Calu3 (cell line): ENCODE measurements around the gene PCDHB16. TPM values are rescaled to one million over a fixed set of nuclear protein-coding genes. Genes with fewer than 3 reads are reported as not detected.
"Not testable (repeated sequence)": the region's sequence is repeated elsewhere in the genome, so short reads cannot be mapped to it uniquely, and the experiment has no call there.

Experiments used
- BruUV-seq: library from RNA; stranded (reverse); fragments of 400-500 nt; replicated peaks from 2 replicates; lab custom pipeline; 2021; lab: Mats Ljungman, UMichigan
- CTCF ChIA-PET: fragments of 300-600 bp; sonication (Branson Sonifier 250); formaldehyde crosslinking; loops from one replicate; lab custom pipeline; 2022; ENCODE audit warnings: antibody characterized with exemption; lab: Charles Lee
- DNase-seq: peaks from one replicate; pipeline ENCODE4 v3.0.0; 2022
- H3K27ac Mint-ChIP-seq: one replicate; pipeline ENCODE4 v1.8.0; 2022; ENCODE audit warnings: mixed read lengths; ENCODE audit not compliant: unreplicated experiment
- H3K27me3 Mint-ChIP-seq: one replicate; pipeline ENCODE4 v1.8.0; 2022; ENCODE audit warnings: mixed read lengths; ENCODE audit not compliant: unreplicated experiment
- H3K36me3 Mint-ChIP-seq: one replicate; pipeline ENCODE4 v1.8.0; 2022; ENCODE audit warnings: mild to moderate bottlenecking, moderate library complexity, mixed read lengths; ENCODE audit not compliant: insufficient read depth, unreplicated experiment
- H3K4me1 Mint-ChIP-seq: one replicate; pipeline ENCODE4 v1.8.0; 2022; ENCODE audit warnings: mild to moderate bottlenecking, low read depth, mixed read lengths; ENCODE audit not compliant: unreplicated experiment
- H3K4me3 Mint-ChIP-seq: one replicate; pipeline ENCODE4 v1.8.0; 2022; ENCODE audit warnings: mild to moderate bottlenecking, low read depth, moderate library complexity, mixed read lengths; ENCODE audit not compliant: unreplicated experiment
- H3K9me3 Mint-ChIP-seq: one replicate; pipeline ENCODE4 v1.8.0; 2022; ENCODE audit warnings: low read depth, mixed read lengths; ENCODE audit not compliant: unreplicated experiment
- CTCF ChIP-seq: fragments of 200-600 bp; IDR thresholded peaks from one replicate; pipeline ENCODE4 v1.8.0; 2022; ENCODE audit warnings: antibody characterized with exemption; ENCODE audit not compliant: unreplicated experiment
- intact Hi-C: fragments of 100-400 bp; cut with micrococcal nuclease; formaldehyde crosslinking; loops from one replicate; pipeline ENCODE4 v1.10.0; 2022; ENCODE audit not compliant: unreplicated experiment
- total RNA-seq: library from RNA; stranded (reverse); gene quantifications from 2 replicates; pipeline ENCODE4 v1.2.3, GENCODE V29; 2022

The PCDHB16 gene
- total RNA-seq, 1 experiment from 2014 or later, result 0.35 TPM

DNA sequence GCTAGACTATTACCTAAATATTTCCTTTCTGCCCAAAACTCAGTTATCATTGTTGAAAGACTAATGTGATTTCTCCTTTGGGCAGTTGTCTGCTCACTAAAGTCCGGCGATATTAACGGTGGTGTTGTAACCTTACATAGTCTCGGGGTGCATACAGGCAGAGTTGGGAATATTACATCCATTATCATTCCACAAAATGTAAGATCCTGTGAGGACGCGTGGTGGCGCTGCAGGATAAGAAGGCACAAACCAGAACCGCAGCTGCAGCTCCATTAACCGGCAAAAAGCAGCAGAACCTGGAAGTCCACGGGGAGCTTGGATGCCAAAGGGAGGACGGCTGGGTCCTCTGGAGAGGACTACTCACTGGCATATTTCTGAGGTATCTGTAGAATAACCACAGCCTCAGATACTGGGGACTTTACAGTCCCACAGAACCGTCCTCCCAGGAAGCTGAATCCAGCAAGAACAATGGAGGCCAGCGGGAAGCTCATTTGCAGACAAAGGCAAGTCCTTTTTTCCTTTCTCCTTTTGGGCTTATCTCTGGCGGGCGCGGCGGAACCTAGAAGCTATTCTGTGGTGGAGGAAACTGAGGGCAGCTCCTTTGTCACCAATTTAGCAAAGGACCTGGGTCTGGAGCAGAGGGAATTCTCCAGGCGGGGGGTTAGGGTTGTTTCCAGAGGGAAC, 31.6 kb downstream of the PCDHB16 start, which contains the start of gene PCDHB13:
Gene PCDHB13 (plus strand): TSS at position 264 of the 684 bp plus-strand sequence. CDS start 205 bp downstream, at position 469.
- H3K4me3 Mint-ChIP-seq, BruUV-seq, H3K36me3 Mint-ChIP-seq, H3K4me1 Mint-ChIP-seq, DNase-seq, CTCF ChIA-PET, intact Hi-C loops, H3K27me3 Mint-ChIP-seq, H3K27ac Mint-ChIP-seq: not testable (repeated sequence)
- H3K9me3 Mint-ChIP-seq, result peaks cover 17% of the 10 kb centered on the region

GRCh38 chr5:141214583-141214982, 32.4 kb downstream of the PCDHB16 start:
- H3K27me3 Mint-ChIP-seq, H3K27ac Mint-ChIP-seq, H3K4me1 Mint-ChIP-seq, H3K4me3 Mint-ChIP-seq, intact Hi-C loops, CTCF ChIA-PET, BruUV-seq, H3K36me3 Mint-ChIP-seq, DNase-seq: not testable (repeated sequence)
- peaks cover 20% of the 10 kb centered on the region for H3K9me3 Mint-ChIP-seq

GRCh38 chr5:141215504-141215903, 33.3 kb downstream of the PCDHB16 start:
- H3K27me3 Mint-ChIP-seq, intact Hi-C loops, H3K27ac Mint-ChIP-seq, BruUV-seq, H3K36me3 Mint-ChIP-seq, CTCF ChIA-PET, DNase-seq, H3K4me1 Mint-ChIP-seq, H3K4me3 Mint-ChIP-seq: not testable (repeated sequence)
- H3K9me3 Mint-ChIP-seq, result peaks cover 27% of the 10 kb centered on the region

DNA sequence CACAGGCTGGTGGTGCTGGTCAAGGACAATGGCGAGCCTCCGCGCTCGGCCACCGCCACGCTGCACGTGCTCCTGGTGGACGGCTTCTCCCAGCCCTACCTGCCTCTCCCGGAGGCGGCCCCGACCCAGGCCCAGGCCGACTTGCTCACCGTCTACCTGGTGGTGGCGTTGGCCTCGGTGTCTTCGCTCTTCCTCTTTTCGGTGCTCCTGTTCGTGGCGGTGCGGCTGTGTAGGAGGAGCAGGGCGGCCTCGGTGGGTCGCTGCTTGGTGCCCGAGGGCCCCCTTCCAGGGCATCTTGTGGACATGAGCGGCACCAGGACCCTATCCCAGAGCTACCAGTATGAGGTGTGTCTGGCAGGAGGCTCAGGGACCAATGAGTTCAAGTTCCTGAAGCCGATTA, 33.8 kb downstream of the PCDHB16 start:
- H3K4me1 Mint-ChIP-seq, CTCF ChIA-PET, intact Hi-C loops, H3K4me3 Mint-ChIP-seq, DNase-seq, BruUV-seq, H3K36me3 Mint-ChIP-seq, H3K27ac Mint-ChIP-seq, H3K27me3 Mint-ChIP-seq: not testable (repeated sequence)
- peaks cover 24% of the 10 kb centered on the region for H3K9me3 Mint-ChIP-seq

DNA sequence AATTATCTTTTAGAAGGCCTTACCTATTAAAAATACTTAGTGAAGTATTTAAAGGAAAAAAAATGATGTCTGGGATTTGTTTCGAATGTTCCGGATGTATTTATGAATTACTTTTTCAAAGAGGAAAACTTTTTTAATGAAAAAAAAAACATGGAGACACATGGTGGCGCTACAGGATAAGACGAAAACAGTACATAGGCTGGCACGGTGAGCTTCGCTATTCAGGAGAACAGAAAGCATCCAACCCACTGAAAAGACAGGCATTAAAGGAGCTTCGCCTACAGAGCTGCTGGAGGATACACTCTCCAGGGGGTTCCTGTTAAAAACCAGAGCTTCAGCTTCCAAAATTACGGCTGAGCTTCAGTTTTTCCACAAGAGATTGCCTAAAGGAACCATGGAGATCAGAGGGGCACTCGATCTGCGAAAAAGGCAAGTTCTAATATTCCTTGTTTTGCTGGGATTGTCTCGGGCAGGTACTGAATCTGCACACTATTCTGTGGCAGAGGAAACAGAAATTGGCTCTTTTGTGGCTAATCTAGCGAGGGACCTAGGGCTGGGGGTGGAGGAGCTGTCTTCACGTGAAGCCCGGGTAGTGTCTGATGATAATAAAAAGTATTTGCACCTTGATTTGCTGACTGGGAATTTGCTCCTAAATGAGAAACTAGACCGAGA, 41.1 kb downstream of the PCDHB16 start, which contains the start of gene PCDHB14:
Gene PCDHB14 (plus strand): TSS at position 232 of the 672 bp plus-strand sequence. CDS start 163 bp downstream, at position 395.
- Mint-ChIP-seq H3K27ac (peak within 1 kb of the TSS; percentile 60), H3K36me3 (peaks cover 7% of the 10 kb centered on the region), H3K4me1 (no peaks in the 10 kb centered on the region), H3K9me3 (peaks cover 13% of the 10 kb centered on the region), H3K27me3 (no peaks in the 10 kb centered on the region), H3K4me3 (peak within 1 kb of the TSS; percentile 75)
- peak; percentile 63 for TF ChIP-seq CTCF
- TSS peak; percentile 85 for BruUV-seq
- intact Hi-C loops, result loop anchor here (1.0 to 2.0 kb wide), 4 partner anchors 180 to 341 kb away; partner anchors contain the start of gene PCDHGA9
- CTCF ChIA-PET, result interaction anchor here (0.6 to 1.8 kb wide), 23 partner anchors 36 to 396 kb away, joined by 3 to 43 read pairs (median 5); partner anchors contain the start of genes DIAPH1, PCDHB9, PCDHGA9 and PCDHGB3
- peak; percentile 66 for DNase-seq

DNA sequence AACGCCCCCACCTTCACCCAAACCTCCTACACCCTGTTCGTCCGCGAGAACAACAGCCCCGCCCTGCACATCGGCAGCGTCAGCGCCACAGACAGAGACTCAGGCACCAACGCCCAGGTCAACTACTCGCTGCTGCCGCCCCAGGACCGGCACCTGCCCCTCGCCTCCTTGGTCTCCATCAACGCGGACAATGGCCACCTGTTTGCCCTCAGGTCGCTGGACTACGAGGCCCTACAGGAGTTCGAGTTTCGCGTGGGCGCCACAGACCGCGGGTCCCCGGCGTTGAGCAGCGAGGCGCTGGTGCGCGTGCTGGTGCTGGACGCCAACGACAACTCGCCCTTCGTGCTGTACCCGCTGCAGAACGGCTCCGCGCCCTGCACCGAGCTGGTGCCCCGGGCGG, 42.7 kb downstream of the PCDHB16 start:
- H3K4me1 Mint-ChIP-seq, CTCF ChIA-PET, intact Hi-C loops, DNase-seq, H3K27me3 Mint-ChIP-seq, H3K36me3 Mint-ChIP-seq, BruUV-seq, H3K27ac Mint-ChIP-seq, H3K4me3 Mint-ChIP-seq: not testable (repeated sequence)
- peaks cover 13% of the 10 kb centered on the region for H3K9me3 Mint-ChIP-seq

- CTCF ChIA-PET, result not testable (repeated sequence)
Measured at GRCh38 chr5:141225421-141225820, 43.2 kb downstream of the PCDHB16 start.

More at GRCh38 chr5:141225421-141225820, 43.2 kb downstream of the PCDHB16 start:
- H3K27me3 Mint-ChIP-seq, H3K27ac Mint-ChIP-seq, H3K4me1 Mint-ChIP-seq, H3K9me3 Mint-ChIP-seq, intact Hi-C loops, BruUV-seq, DNase-seq, H3K4me3 Mint-ChIP-seq, H3K36me3 Mint-ChIP-seq: not testable (repeated sequence)
